Naive thymus-derived CD4-positive, alpha-beta T cell (primary cell): ENCODE results near the gene RACGAP1. TPM values are rescaled to one million over a fixed set of nuclear protein-coding genes. Genes with fewer than 3 reads are reported as not detected.
"Not testable (repeated sequence)": the region's sequence is repeated elsewhere in the genome, so short reads cannot be mapped to it uniquely, and the experiment has no call there.

Experiments
- ATAC-seq: fragments of 150-1000 bp; cut with Tn5 transposase; 2 replicates; pipeline ENCODE4 v1.10.0; 2021; ENCODE audit warnings: mild to moderate bottlenecking, moderate library complexity
- CTCF ChIA-PET: fragments of 350-600 bp; sonication (Branson Sonifier 250); formaldehyde crosslinking; loops from one replicate; lab custom pipeline; 2021; ENCODE audit warnings: antibody characterized with exemption; lab: Charles Lee
- POLR2A ChIA-PET: fragments of 350-600 bp; sonication (Branson Sonifier 250); formaldehyde crosslinking; loops from one replicate; lab custom pipeline; 2021; ENCODE audit warnings: antibody characterized with exemption, inconsistent platforms; lab: Charles Lee
- DNase-seq, 9 donors: peaks; one replicate each; pipeline versions ENCODE4 v3.0.0 to v3.0.0-alpha.2; 2020 to 2022; ENCODE audit warnings: mixed read lengths in 1 of 9
- H3K27ac ChIP-seq: one replicate; pipeline ENCODE4 v1.7.0; 2013; ENCODE audit warnings: mild to moderate bottlenecking, low read depth, low read length, moderate library complexity
- H3K27me3 ChIP-seq, 2 donors: one replicate each; pipeline ENCODE4 v1.7.0; 2013; ENCODE audit warnings: low read length in 2 of 2, mild to moderate bottlenecking in 2 of 2, moderate library complexity in 2 of 2; ENCODE audit not compliant: control insufficient read depth in 2 of 2, insufficient read depth in 2 of 2
- H3K36me3 ChIP-seq, 3 experiments: 1 replicate in 2 of 3; 2 replicates in 1 of 3; pipeline ENCODE4 v1.7.0; 2013; ENCODE audit warnings: low read length in 3 of 3, mild to moderate bottlenecking in 3 of 3, moderate library complexity in 1 of 3; ENCODE audit not compliant: insufficient read depth in 3 of 3, control insufficient read depth in 2 of 3
- H3K4me1 ChIP-seq, 2 donors: one replicate each; pipeline ENCODE4 v1.7.0; 2013; ENCODE audit warnings: low read length in 2 of 2, mild to moderate bottlenecking in 2 of 2, moderate library complexity in 1 of 2; ENCODE audit not compliant: control insufficient read depth in 2 of 2, insufficient read depth in 2 of 2
- H3K4me3 ChIP-seq: 2 replicates; pipeline ENCODE4 v1.7.0; 2013; ENCODE audit warnings: mild to moderate bottlenecking, low read length
- H3K9me3 ChIP-seq, 3 experiments: 1 replicate in 2 of 3; 2 replicates in 1 of 3; pipeline ENCODE4 v1.7.0; 2013; ENCODE audit warnings: low read length in 3 of 3; ENCODE audit not compliant: control insufficient read depth in 2 of 3
- H3K27ac Mint-ChIP-seq, 9 donors: one replicate each; pipeline ENCODE4 v1.8.0; 2020 to 2022; ENCODE audit warnings: mixed read lengths in 9 of 9, mild to moderate bottlenecking in 8 of 9, moderate library complexity in 5 of 9, inconsistent platforms in 2 of 9
- H3K27me3 Mint-ChIP-seq, 5 donors: one replicate each; pipeline ENCODE4 v1.8.0; 2021 to 2022; ENCODE audit warnings: mixed read lengths in 5 of 5, mild to moderate bottlenecking in 1 of 5
- H3K36me3 Mint-ChIP-seq, 5 donors: one replicate each; pipeline ENCODE4 v1.8.0; 2020 to 2022; ENCODE audit warnings: mixed read lengths in 5 of 5, mild to moderate bottlenecking in 3 of 5, inconsistent platforms in 1 of 5
- H3K4me1 Mint-ChIP-seq, 7 donors: one replicate each; pipeline ENCODE4 v1.8.0; 2020 to 2022; ENCODE audit warnings: mixed read lengths in 7 of 7, mild to moderate bottlenecking in 3 of 7, inconsistent platforms in 1 of 7
- H3K4me3 Mint-ChIP-seq, 10 donors: one replicate each; pipeline ENCODE4 v1.8.0; 2020 to 2022; ENCODE audit warnings: mild to moderate bottlenecking in 10 of 10, mixed read lengths in 10 of 10, moderate library complexity in 6 of 10, inconsistent platforms in 2 of 10
- H3K9me3 Mint-ChIP-seq, 11 donors: one replicate each; pipeline ENCODE4 v1.8.0; 2020 to 2022; ENCODE audit warnings: mixed read lengths in 11 of 11, mild to moderate bottlenecking in 4 of 11, inconsistent platforms in 1 of 11, moderate library complexity in 1 of 11
- intact Hi-C, 2 donors: fragments of 100-400 bp; cut with micrococcal nuclease; formaldehyde crosslinking; loops; one replicate each; pipeline ENCODE4 v1.15.1; 2023
- polyA plus RNA-seq, 2 donors: library from polyadenylated mRNA; unstranded; fragments of 300-500 nt; fragmentation: Illumina TruSeq; gene quantifications; one replicate each; pipeline ENCODE4 v1.2.3, GENCODE V29; 2021
- total RNA-seq, 6 experiments: library from RNA in 5 of 6; stranded (reverse) in 5 of 6; gene quantifications; 1 replicate in 5 of 6; 2 replicates in 1 of 6; pipeline ENCODE4 v1.2.3 and lab custom pipeline; 2021 to 2026

Gene RACGAP1
- total and polyA plus RNA-seq, 7 experiments from 2014 or later = 4.2 to 111 (median 8.6) TPM

DNA sequence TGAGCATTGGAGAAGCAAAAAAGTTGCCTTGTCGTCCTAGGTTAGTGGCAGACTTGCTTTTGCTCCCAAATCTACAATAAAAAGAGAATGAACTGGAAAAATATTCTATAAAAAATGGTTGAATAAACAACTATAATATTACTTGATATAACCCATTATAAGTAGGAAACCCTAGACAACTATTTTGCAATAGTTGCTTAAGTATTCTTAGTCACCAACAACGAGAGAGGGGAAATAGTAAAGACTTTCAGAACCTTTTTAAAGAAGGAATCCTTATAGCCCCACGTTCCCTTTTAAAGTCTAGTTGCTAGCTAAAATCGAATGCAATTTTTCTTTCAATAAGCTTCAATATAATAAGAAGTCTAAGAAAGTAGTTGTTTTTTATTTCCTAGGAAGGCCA is 35.0 kb downstream of the RACGAP1 start:
- peaks cover 0 to 6% (median 0%) of the 10 kb centered on the region in 7 donors for H3K4me1 Mint-ChIP-seq
- Histone ChIP-seq H3K36me3 (peaks cover 0 to 11% (median 0%) of the 10 kb centered on the region in 3 experiments), H3K9me3 (no peaks in the 10 kb centered on the region), H3K27ac (no peak overlapping the region), H3K27me3 (no peaks in the 10 kb centered on the region), H3K4me3 (no peak overlapping the region), H3K4me1 (no peaks in the 10 kb centered on the region)
- H3K36me3 Mint-ChIP-seq = peaks cover 5 to 33% (median 24%) of the 10 kb centered on the region in 5 donors
- no peak overlapping the region for H3K4me3 Mint-ChIP-seq
- H3K27ac Mint-ChIP-seq = no peak overlapping the region
- H3K9me3 Mint-ChIP-seq = no peaks in the 10 kb centered on the region
- DNase-seq (no peak), ATAC-seq (no peak)
- POLR2A ChIA-PET = no interaction called here
- CTCF ChIA-PET = no interaction called here
- intact Hi-C loops = no loop called here
- H3K27me3 Mint-ChIP-seq = no peaks in the 10 kb centered on the region

DNA sequence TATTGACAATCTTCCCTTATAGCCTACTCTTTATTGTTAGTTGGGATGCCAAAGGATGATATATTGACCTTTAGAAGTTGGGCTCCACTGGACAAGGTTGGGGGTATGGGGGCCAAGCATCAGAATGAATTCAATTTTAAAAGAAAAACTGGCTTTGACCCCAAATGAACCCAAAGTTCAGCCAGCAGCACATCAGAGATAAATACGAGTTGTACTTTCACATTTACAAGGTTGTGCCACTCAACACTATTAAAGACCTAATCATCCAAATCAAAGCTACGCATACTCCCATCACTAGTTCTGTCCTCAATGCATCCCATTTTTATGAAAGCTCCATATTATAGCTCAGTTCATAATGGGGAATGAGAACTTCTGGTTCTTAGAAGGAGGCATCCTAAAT is 35.9 kb downstream of the RACGAP1 start:
- H3K27me3 Mint-ChIP-seq, H3K4me1 Mint-ChIP-seq, CTCF ChIA-PET, H3K27me3 ChIP-seq, H3K4me1 ChIP-seq, ATAC-seq, H3K4me3 ChIP-seq, H3K9me3 ChIP-seq, H3K27ac ChIP-seq, intact Hi-C loops, POLR2A ChIA-PET, DNase-seq, H3K4me3 Mint-ChIP-seq, H3K36me3 ChIP-seq, H3K27ac Mint-ChIP-seq, H3K9me3 Mint-ChIP-seq: not testable (repeated sequence)
- H3K36me3 Mint-ChIP-seq = peaks cover 5 to 29% (median 17%) of the 10 kb centered on the region in 5 donors

DNA sequence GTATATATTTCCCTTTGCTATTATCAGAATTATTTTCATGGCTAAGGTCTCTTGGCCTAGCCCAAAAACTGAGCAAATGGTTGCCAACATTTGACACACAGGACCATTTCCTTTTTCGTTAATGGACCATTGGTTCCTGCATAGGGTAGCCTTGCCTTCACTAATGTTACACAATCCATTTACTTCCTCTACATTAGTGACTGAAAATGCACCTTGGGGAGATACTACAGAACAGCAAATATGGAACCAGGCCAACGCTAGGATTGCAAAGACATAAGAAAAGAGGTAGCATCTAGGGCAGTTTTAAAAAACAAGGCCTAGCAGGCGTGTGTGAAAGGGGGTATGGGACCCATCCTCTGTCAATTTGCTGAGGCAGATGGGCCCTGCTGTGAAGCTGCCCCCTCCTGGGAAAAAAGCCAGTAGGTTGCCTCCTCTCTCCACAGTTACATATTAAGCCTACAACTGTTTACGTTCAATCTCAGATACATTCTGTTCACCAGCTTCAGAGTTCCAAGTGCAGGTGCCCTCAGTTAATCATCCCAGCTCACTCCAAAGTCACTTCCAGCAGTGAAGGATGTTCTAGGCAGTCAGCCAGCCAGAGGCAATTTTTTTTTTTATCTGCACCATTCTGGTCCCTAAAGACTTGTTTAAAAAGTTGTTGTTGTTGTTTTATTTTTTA is 37.5 kb downstream of the RACGAP1 start:
- no peaks in the 10 kb centered on the region for H3K9me3 ChIP-seq
- no peaks in the 10 kb centered on the region for H3K9me3 Mint-ChIP-seq
- H3K27me3 Mint-ChIP-seq = no peaks in the 10 kb centered on the region
- H3K27me3 ChIP-seq = no peaks in the 10 kb centered on the region
- H3K27ac ChIP-seq = no peak overlapping the region
- H3K4me1 ChIP-seq = no peaks in the 10 kb centered on the region
- intact Hi-C loops = no loop called here
- peaks cover 0 to 7% (median 0%) of the 10 kb centered on the region in 3 experiments for H3K36me3 ChIP-seq
- DNase-seq (no peak), ATAC-seq (peak; percentile 57)
- ChIA-PET CTCF (interaction anchor here (0.6 to 0.7 kb wide), 2 partner anchors 58 to 144 kb away, joined by 3 to 4 read pairs; no protein-coding TSS in a partner anchor), POLR2A (interaction anchor here (0.6 kb wide), 1 partner anchor 8 kb away, joined by 3 read pairs; no protein-coding TSS in a partner anchor)
- H3K27ac Mint-ChIP-seq = no peak overlapping the region
- peaks cover under 1 to 18% (median 5%) of the 10 kb centered on the region in 5 donors for H3K36me3 Mint-ChIP-seq
- H3K4me3 ChIP-seq = no peak overlapping the region
- peaks cover 0 to 8% (median 0%) of the 10 kb centered on the region in 7 donors for H3K4me1 Mint-ChIP-seq
- H3K4me3 Mint-ChIP-seq = no peak overlapping the region

DNA sequence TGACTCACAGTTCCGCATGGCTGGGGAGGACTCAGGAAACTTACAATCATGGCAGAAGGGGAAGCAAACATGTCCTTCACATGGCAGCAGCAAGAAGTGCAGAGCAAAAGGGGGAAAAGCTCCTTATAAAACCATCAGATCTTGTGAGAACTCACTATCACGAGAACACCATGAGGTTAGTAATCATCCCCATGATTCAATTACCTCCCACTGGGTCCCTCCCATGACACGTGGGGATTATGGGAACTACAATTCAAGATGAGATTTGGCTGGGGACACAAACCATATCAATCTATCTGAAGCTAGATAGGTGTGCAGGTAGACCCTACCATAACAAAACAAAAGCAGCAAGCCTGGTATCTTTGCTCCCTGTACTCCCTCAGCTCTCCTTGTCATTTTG is 38.8 kb downstream of the RACGAP1 start:
- not testable (repeated sequence) for H3K27ac Mint-ChIP-seq, DNase-seq

DNA sequence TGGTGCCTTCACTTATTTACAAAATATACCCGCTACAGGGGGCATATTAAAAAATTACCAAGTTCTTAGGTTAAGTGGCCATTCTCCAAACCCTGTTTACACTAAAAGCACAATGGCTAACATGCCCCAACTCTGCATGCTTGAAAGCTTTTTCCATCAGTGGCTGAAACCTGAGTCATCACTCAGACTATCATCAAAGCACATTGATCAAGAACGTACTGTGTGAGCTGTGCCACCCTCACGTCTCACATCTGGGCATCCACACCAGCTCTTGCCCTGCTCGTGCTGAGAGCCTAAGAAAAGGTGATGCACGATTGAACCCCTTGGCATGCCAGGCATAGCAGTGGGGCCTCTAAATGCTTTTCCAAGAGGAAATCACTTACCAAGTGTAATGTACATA is 39.3 kb downstream of the RACGAP1 start:
- ChIA-PET POLR2A (no interaction called here), CTCF (no interaction called here)
- Histone ChIP-seq H3K4me3 (no peak overlapping the region), H3K9me3 (no peaks in the 10 kb centered on the region), H3K36me3 (no peaks in the 10 kb centered on the region), H3K4me1 (no peaks in the 10 kb centered on the region), H3K27me3 (no peaks in the 10 kb centered on the region), H3K27ac (no peak overlapping the region)
- Mint-ChIP-seq H3K4me1 (peaks cover 0 to 8% (median 0%) of the 10 kb centered on the region in 7 donors), H3K36me3 (peaks cover 0 to 14% (median 3%) of the 10 kb centered on the region in 5 donors), H3K27ac (no peak overlapping the region), H3K4me3 (no peak overlapping the region), H3K9me3 (no peaks in the 10 kb centered on the region), H3K27me3 (no peaks in the 10 kb centered on the region)
- no peak for DNase-seq
- ATAC-seq = no peak
- intact Hi-C loops = no loop called here

More for the DNA sequence above, 38.8 kb downstream of the RACGAP1 start:
- H3K4me1 ChIP-seq, H3K4me3 ChIP-seq, CTCF ChIA-PET, H3K27me3 ChIP-seq, ATAC-seq, H3K27me3 Mint-ChIP-seq, H3K9me3 Mint-ChIP-seq, POLR2A ChIA-PET, H3K4me3 Mint-ChIP-seq, intact Hi-C loops, H3K9me3 ChIP-seq, H3K36me3 ChIP-seq, H3K27ac ChIP-seq, H3K4me1 Mint-ChIP-seq: not testable (repeated sequence)
- peaks cover 0 to 14% (median 3%) of the 10 kb centered on the region in 5 donors for H3K36me3 Mint-ChIP-seq

DNA sequence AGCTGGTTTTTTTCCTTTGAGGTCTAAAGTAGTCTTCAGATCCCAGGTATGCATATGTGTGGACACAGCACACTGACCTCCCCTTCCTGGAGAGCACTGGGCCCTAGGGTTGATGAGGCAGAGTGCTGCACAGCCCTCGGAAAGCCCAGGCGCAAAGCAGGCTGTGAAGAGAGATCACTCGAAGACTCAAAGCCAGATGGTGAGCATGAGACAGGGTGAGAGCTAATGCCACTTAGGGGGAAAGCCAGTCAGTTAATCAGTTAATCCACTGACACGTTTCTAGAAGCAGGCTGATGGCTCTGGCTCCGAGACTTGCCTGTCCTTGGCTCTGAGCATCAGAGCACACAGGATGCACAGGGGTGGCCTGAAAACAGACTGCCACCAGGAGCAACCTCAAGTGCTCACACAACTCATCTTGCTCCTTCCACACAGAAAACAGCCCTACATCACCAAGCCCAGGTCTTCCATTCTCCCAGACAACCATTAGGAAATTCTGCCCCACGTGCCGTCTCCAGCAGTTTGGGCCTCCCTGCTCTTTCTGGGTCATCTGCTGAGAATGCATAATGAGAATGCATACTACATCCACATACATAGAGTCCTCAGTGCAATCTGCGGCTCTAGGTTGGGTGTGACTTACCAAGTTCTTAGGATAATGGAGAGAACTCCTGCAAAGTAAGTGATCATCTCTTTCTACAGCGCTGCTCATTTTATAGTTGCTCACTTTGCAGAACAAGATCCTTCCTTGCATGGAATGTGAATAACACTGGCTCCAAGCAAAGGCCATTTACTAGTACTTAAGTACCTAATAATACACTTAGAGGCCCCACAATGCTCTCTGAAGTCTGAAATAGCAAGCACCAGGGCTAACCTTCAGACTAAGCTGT is 40.6 kb downstream of the RACGAP1 start:
- ChIA-PET CTCF (interaction anchor here (0.9 to 1.0 kb wide), 2 partner anchors 17 to 55 kb away, joined by 3 to 4 read pairs; no protein-coding TSS in a partner anchor), POLR2A (no interaction called here)
- peaks cover 0 to 12% (median 0%) of the 10 kb centered on the region in 5 donors for H3K36me3 Mint-ChIP-seq
- Histone ChIP-seq H3K9me3 (no peaks in the 10 kb centered on the region), H3K27me3 (no peaks in the 10 kb centered on the region), H3K4me3 (no peak overlapping the region), H3K27ac (no peak overlapping the region), H3K4me1 (no peaks in the 10 kb centered on the region), H3K36me3 (no peaks in the 10 kb centered on the region)
- H3K9me3 Mint-ChIP-seq = no peaks in the 10 kb centered on the region
- H3K27me3 Mint-ChIP-seq = no peaks in the 10 kb centered on the region
- no peak overlapping the region for H3K4me3 Mint-ChIP-seq
- DNase-seq (no peak), ATAC-seq (no peak)
- H3K4me1 Mint-ChIP-seq = peaks cover 0 to 5% (median 0%) of the 10 kb centered on the region in 7 donors
- H3K27ac Mint-ChIP-seq = no peak overlapping the region
- intact Hi-C loops = no loop called here
